ENCODE results near the gene KDM5A. TPM values are rescaled to one million over a fixed set of nuclear protein-coding genes. Genes with fewer than 3 reads are reported as not detected.
A peak's percentile ranks its signal among the peaks of the same experiment; 100 is the strongest.

Gene KDM5A
- total RNA-seq, 1 experiment from 2014 or later: 56.9 TPM

GRCh38 chr12:400828-401227, 11.7 kb upstream of the KDM5A start:
- H4K91ac ChIP-seq (ENCODE audit: insufficient read length, low read depth, low read length): no peak overlapping the region
- WGBS (ENCODE audit: extremely low coverage, insufficient read length, low lambda C conversion rate): no CpG with 5 or more reads among the region's 8 CpGs
- no peaks in the 10 kb centered on the region for H3K23me2 ChIP-seq (ENCODE audit: insufficient read length, low read depth, low read length, poor library complexity, severe bottlenecking)
- Mint-ChIP-seq H3K27ac (no peak overlapping the region), H3K27me3 (ENCODE audit: low read depth) (no peaks in the 10 kb centered on the region; the same call in 1 of the 2 replicates), H3K4me3 (no peak overlapping the region), H3K4me1 (0 out of 4 replicates have a peak, but pooled peaks cover 0 to 2% of the 10 kb centered on the region in 2 experiments), H3K9me3 (no peaks in the 10 kb centered on the region), H3K36me3 (ENCODE audit: insufficient read depth in 1 of 3, low read depth in 3 of 3) (peaks cover under 1 to 6% (median 5%) of the 10 kb centered on the region in 3 experiments; a peak in 6 of 7 replicates)
- H3T11ph ChIP-seq (ENCODE audit: low read length): no peak overlapping the region
- H2BK20ac ChIP-seq (ENCODE audit: low read depth, low read length, poor library complexity, severe bottlenecking): no peak overlapping the region
- no peaks in the 10 kb centered on the region for H3K4me1 ChIP-seq (ENCODE audit: insufficient read depth, low read length)
- H3K18ac ChIP-seq (ENCODE audit: insufficient read length, low read depth, low read length): no peak overlapping the region
- H2BK5ac ChIP-seq (ENCODE audit: insufficient read length, low read length): no peak overlapping the region
- no peak overlapping the region for H3K56ac ChIP-seq (ENCODE audit: insufficient read length, low read depth, low read length)
- no peaks in the 10 kb centered on the region for H3K9me3 ChIP-seq (ENCODE audit: control insufficient read depth, low read depth, low read length)
- no peak overlapping the region for H2AFZ ChIP-seq (ENCODE audit: low read length)
- H2BK12ac ChIP-seq (ENCODE audit: insufficient read length, low read depth, low read length): no peak overlapping the region
- H3K27me3 ChIP-seq (ENCODE audit: insufficient read depth, low read length): no peaks in the 10 kb centered on the region
- TF ChIP-seq CTCF (conservative IDR thresholded peaks at IDR 0.05): no peak
- H3K23ac ChIP-seq (ENCODE audit: insufficient read length, low read depth, low read length): no peak overlapping the region
- H3K9ac ChIP-seq (ENCODE audit: extremely low read depth, insufficient read length, low read length): no peak overlapping the region
- H3K79me2 ChIP-seq (ENCODE audit: insufficient read depth, low read length): peaks cover 14% of the 10 kb centered on the region; the same call in 1 of the 2 replicates
- no peak overlapping the region for H3K27ac ChIP-seq (ENCODE audit: insufficient read length, low read depth, low read length)
- no peaks in the 10 kb centered on the region for H4K20me1 ChIP-seq (ENCODE audit: control insufficient read depth, insufficient read depth, insufficient read length)
- H3K4me2 ChIP-seq (ENCODE audit: insufficient read depth, insufficient read length, low read length): peak overlapping the region; percentile 67
- no peak overlapping the region for H2BK15ac ChIP-seq (ENCODE audit: low read depth, low read length)
- peaks cover 7% of the 10 kb centered on the region for H3K79me1 ChIP-seq (ENCODE audit: insufficient read depth, low read depth, low read length, poor library complexity, severe bottlenecking)
- no peak overlapping the region for H4K8ac ChIP-seq (replicated peaks; ENCODE audit: insufficient read length, low read depth, low read length)
- no peak overlapping the region for H3K4ac ChIP-seq (ENCODE audit: low read depth, low read length)
- no peak overlapping the region for H2BK120ac ChIP-seq (ENCODE audit: low read depth, low read length, poor library complexity, severe bottlenecking)
- DNase-seq: no peak
- no peak overlapping the region for H2AK5ac ChIP-seq (ENCODE audit: insufficient read length, low read length)
- no peak overlapping the region for H4K5ac ChIP-seq (ENCODE audit: insufficient read length, low read depth, low read length)
- H3K14ac ChIP-seq (ENCODE audit: insufficient read depth, low read length): no peak overlapping the region

Data from H9 (cell line).